GM21515 (cell line): Measurements from ENCODE around the gene PPP6C.
"Not testable (repeated sequence)": the region's sequence is repeated elsewhere in the genome, so short reads cannot be mapped to it uniquely, and the experiment has no call there.

Experiments used
- ATAC-seq: cut with Tn5 transposase; IDR thresholded peaks from one replicate; pipeline ENCODE4 v1.9.1; 2021; ENCODE audit not compliant: unreplicated experiment

Gene PPP6C

DNA sequence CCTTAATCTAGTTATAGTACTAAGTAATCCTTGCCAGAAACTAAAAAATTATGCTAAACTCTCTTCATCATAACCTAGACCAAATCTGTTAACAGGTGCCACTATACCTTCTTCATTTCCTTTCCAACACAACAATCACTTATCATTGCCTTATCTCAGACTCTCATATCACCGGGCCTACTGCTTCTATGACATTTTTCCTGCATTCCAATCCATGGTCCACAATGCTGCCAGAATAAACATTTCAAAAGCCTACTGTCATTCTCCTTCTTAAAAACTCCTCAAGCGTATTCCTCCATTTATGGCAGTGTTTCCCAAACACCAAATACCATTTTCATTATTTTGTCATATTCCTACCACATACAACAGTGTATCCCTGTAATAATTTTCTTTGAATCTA, 6.5 kb downstream of the PPP6C start:
- no peak for ATAC-seq

DNA sequence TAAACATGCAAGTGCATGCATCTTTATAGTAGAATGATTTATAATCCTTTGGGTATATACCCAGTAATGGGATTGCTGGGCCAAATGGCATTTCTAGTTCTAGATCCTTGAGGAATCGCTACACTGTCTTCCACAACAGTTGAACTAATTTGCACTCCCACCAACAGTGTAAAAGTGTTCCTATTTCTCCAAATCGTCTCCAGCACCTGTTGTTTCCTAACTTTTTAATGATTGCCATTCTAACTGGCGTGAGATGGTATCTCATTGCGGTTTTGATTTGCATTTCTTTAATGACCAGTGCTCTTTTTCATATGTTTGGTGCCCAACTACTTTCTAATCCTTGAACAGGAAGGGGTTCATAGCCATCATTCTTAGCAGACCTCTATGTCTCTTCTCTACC, 7.8 kb downstream of the PPP6C start:
- not testable (repeated sequence) for ATAC-seq

DNA sequence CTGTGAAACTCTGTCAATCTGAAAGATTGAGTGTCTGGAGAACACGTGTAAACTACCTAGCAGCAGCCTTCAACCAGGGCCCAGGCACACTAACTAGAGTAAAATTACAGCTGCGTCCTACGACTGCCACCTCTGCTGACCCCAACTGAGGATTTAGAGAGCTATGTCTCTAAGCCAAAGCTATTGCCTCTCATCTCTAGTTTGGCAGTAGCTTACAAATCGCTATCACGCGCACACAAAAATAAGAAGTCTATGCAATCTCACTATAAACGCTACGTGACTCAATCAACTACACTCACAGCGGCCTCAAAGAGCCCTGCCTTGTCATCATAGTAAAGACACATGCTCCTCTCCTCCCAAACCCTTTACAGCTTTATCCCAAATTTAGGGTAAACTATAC, 8.7 kb downstream of the PPP6C start:
- ATAC-seq = no peak

DNA sequence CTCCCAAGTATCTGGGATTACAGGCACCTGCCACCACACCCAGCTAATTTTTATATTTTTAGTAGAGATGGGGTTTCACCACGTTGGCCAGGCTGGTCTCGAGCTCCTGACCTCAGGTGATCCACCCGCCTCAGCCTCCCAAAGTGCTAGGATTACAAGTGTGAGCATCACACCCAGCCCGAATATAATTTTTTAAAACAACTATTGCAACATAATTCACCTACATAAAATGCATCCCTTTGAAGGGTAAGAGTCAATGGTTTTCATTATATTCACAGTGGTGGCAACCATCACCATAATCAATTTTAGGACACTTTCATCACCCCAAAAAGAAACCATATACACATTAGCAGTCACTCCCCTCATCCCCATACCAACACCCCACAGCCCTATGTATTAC, 9.8 kb downstream of the PPP6C start:
- ATAC-seq = not testable (repeated sequence)

DNA sequence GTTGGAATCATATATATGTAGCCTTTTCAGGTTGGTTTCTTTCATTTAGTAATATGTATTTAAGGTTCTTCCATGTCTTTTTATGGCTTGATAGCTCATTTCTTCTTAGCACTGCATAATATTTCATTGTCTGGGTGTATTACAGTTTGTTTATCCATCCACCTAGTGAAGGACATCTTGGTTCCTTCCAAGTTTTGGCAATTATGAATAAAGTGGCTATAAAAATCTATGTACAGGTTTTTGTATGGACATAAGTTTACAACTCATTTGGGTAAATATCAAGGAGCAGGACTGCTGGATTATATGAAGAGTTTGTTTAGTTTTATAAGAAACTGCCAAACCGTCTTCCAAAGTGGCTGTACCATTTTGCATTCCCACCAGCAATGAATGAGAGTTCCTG, 11.7 kb downstream of the PPP6C start:
- no peak for ATAC-seq

DNA sequence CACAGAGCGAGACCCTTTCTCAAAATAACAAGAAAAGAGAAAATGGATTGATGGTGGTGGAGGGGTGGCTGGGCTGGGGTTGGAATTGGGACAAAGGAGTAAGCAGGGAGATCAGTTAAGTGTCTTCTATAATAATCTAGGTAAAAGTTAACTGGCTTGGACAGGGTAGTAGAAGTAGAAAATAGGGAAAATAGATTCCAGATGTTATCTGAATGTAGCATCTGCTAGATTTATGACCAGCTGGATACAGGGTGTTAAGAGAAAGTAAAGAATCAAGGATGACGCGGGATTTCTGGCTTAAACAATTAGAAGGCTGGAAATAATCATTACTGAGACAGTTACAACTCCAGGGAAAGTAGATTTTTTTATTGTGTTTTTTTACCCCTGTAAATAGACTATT, 13.0 kb downstream of the PPP6C start:
- ATAC-seq = no peak

DNA sequence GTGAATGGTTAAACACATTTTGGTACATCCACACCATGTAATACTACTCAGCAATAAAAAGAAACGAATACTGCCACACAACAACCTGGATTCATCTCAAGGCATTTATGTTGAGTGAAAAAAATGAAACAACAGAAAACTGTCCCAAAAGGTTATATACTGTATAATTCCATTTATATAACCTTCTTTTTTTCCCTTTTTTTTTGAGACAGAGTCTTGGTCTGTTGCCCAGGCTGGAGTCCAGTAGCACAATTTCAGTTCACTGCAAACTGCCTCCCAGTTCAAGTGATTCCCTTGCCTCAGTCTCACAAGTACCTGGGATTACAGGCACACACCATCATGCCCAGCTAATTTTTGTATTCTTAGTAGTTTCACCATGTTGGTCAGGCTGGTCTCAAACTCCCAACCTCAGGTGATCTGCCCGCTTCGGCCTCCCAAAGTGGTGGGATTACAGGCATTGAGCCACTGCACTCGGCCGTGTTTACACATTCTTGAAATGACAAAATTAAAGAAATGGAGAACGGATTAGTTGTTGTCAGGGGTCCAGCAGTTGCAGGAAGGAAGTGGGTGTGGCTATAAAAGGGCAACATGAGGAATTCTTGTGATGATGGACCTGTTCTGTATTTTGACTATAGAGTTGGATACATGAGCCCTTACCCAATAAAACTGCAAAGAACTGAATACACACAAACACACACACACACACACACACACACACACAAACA, 17.4 kb downstream of the PPP6C start:
- ATAC-seq = no peak

DNA sequence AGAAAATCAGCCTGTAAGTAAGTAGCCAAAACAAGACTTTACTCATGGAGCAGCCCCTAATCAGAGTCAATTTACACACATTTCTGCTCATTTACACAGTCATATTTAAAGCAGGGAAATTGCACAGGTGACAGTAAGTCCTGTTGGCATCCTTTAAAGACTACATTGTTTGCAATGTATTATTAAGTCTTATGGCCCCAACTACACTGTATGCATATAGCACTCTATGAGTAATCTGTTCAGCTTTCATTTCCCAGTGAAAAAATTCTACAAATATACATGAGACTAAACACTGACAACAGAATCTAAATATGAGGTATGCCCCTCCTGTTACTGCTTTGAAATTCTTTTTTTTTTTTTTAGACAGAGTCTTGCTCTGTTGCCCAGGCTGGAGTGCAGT, 19.7 kb downstream of the PPP6C start:
- ATAC-seq = no peak

GRCh38 chr9:125166762-125167161, 22.8 kb downstream of the PPP6C start:
- no peak for ATAC-seq

GRCh38 chr9:125162891-125163290, 26.7 kb downstream of the PPP6C start:
- ATAC-seq = not testable (repeated sequence)

DNA sequence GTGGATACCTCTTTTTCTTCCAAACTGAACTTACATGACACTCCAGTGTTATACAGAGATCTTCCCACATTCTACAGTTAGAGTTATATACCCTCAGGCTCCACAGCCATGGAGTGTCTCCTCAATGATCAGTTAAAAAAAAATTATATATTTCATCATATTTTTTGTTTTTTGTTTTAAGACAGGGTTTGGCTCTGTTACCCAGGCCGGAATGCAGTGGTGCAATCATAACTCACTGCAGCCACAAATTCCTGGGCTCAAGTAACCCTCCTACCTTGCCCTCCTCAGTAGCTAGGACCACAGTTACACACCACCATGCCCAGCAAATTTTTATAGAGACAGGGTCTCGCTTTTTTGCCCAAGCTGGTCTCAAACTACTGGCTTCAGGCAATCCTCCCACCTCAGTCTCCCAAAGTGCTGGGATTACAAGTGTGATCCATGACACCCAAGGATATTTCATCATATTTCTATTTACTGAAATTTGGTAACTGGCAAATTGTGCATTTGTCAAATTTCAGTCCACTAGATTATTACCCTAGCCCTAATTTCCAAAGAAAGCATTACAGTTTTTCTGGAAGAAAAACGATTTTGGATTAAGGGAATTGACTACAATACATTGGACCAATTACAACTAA, 28.2 kb downstream of the PPP6C start:
- no peak for ATAC-seq

DNA sequence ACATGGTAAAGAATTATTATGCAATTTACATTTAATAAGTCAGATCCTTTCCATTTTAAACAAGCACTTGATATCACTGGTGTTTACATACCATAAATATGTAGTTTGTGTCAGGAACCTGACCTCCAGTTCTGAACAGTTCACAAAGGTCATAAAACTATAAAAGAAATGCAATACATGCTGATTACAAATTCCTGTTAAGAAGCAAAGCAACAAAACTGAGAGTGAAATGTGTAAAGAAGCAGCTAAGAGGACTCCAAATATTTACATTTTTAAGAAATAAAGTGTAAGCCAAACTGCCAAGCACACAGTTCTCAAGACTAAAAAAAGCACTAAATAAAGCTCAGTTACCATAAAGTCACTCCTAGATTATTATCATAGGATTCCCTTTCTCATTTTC, 28.9 kb downstream of the PPP6C start:
- ATAC-seq = no peak

DNA sequence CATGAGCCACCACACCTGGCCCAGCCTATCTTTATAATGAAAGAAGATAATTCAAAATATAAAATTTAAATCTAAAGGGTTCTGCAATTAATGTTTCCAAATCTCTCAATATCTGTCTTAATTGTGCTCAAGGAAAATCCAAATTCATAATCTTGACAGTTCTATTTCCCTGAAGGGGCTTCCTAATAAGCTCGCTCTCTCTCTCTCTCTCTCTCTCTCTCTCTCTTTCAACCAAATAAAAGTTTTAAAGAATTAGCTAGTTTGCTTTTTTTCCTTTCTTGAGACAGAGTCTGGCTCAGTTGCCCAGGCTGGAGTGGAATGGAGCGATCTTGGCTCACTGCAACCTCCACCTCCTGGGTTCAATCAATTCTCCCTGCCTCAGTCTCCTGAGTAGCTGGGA, 33.1 kb downstream of the PPP6C start:
- ATAC-seq = no peak

- ATAC-seq = no peak
Measured at GRCh38 chr9:125153712-125154367, 35.8 kb downstream of the PPP6C start.

GRCh38 chr9:125151730-125152129, 37.9 kb downstream of the PPP6C start:
- no peak for ATAC-seq

GRCh38 chr9:125150349-125151245, 39.0 kb downstream of the PPP6C start:
- ATAC-seq = no peak

DNA sequence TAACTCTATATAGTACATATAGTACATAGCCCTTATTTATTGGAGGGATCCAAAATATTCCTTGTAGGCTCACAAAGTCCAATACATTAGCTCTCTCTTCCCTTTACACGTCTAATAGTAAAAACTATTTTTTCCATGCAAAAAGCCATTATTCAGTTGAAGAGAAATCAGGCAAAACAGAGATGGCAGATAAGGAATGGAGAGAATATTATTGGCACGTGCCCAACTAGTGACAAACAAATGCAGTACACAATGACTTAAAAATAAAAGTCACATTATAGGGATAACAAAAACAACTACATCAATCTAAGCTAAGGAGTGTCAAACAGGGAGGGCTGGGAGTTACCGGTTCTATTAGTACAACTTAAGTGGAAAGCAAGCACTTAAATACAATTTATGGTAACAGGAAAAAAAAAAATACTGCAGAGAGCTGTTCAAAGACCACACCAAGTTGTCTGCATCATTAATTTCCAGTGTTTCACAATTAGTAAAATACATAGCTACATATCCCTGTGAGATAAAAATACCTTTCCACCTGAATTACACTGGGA, 42.1 kb downstream of the PPP6C start:
- no peak for ATAC-seq

DNA sequence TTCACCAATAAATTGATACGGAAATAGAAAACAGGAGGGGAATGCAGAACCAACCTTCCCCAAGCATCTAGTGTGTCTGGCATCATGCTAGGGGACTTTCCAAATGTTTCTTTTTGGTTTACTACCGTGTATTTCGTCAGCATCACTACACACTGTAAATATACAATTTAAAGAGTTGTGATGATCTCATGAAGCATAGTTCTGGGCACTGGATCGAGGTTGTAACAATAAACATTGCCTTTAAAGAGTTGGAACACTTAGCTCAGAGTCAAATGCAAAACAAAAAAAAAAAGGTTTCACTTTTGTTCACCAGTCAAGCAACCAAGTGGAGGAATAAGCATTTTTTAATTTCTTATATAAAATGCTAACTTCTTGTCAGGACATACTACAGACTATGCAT, 43.4 kb downstream of the PPP6C start:
- no peak for ATAC-seq

- no peak for ATAC-seq
Measured at GRCh38 chr9:125145425-125145824, 44.2 kb downstream of the PPP6C start.

DNA sequence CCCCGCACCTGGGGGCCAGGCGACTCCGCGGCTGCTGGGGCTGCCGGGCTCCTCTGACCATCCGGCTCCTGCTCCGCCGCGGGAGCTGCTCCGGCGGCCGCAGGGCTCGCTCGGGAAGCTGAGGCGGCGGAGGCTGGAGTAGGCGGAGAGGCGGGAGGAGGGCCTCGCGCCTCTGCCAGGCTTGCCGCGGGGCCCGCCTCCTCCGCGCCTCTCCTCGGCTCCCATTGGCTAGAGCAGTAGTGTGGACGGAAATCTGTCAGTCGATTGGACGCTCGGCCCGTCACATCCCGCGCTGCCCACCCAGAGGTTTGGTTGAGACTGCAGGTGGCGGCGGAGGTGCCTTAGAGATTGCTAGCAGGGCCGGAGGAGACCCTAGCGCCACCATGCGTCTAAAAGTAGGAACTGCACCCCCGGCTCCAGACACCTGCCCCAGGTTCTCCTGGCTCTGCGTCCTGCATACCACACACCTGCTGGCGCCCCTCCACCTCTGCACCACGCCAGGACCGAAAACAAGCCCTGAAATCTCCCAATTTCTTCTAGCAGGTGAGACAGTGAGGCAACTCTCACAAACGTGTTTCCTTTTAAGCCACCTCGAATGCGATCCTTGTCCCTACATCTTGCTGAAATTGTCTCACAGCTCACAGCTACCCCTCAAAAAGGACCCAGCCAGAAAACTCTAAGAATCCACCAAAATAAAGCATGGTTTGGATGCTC, 46.1 kb downstream of the PPP6C start, which contains the start of gene SCAI:
Gene SCAI, minus strand, starts transcription at position 152 of the 714 bp plus-strand sequence. Its CDS starts 91 bp downstream, at position 61.
- ATAC-seq = peak; percentile 98
